Occipital lobe (tissue), 2 donors: ENCODE data around the gene ITSN1. TPM values are rescaled to one million over a fixed set of nuclear protein-coding genes. Genes with fewer than 3 reads are reported as not detected.
"Not testable (repeated sequence)": the region's sequence is repeated elsewhere in the genome, so short reads cannot be mapped to it uniquely, and the experiment has no call there.

ENCODE experiments used
- DNase-seq: peaks from one replicate; lab custom pipeline; 2025; lab: John Stamatoyannopoulos, UW
- total RNA-seq: library from RNA; depleted of rRNA; stranded (reverse); fragments of >200 nt; gene quantifications from one replicate; pipeline ENCODE4 v1.2.3, GENCODE V29; 2014

The ITSN1 gene
- total RNA-seq, 1 donor from 2014 or later, result 77.8 TPM

DNA sequence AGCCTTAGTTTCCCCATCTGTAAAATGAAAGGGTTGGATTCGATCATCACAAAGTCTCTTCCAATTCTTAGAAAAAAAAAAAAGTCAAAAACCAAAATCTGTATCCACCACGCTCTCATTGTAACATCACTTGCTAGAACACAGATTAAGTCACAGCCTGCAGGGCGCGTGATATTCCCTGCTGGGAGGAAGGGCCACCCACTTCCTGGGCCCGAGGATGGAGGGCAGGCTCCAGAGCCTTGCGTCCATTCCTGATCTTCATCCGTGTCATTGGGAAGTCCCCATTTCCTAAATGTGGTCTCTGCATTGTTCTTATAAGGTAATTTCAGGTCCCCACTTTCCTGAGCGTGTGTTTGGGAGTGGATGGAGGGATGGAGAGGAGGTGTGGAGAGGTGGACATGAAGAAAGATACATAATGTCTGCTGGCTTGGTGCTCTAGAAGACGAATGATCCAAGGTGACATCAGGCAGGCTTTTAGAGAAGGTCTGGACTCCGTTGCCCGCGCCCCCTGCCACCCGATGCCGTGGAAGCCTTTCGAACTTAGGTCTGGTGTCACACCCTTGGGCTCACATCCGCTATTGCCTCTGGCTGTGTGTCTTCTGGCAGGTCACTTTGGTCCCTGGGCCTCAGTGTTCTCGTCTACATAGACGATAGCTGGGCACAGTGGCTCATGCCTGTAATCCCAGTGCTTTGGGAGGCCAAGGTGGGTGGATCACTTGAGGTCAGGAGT lies 217.2 kb downstream of the ITSN1 start:
- no peak for DNase-seq

DNA sequence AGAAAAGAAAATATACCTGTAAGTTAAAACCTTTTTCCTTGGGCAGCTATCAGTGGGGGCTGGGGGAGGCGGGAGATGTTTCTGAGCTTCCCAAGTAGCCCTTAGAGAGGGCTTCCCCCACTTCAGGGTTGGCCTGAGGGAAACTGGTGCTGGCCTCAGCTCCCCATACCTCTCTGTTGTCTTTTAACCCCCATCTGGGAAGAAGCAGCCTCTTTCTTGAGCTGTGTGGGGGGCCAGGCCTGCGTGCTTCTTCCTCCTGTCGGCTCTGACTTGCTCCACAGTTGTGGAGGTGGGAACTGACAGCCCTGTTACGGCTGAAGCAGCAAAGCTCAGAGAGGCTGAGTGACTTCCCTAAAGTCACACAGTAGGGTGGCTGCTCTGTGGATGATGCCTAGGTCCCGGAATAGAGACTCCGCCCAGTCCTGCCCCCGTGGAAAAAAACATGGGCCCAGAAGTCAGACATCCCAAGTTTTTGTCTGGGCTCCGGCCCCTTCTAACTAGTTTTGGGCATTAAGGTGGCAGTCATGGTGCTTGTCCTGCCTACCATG lies 218.1 kb downstream of the ITSN1 start:
- DNase-seq, result no peak

DNA sequence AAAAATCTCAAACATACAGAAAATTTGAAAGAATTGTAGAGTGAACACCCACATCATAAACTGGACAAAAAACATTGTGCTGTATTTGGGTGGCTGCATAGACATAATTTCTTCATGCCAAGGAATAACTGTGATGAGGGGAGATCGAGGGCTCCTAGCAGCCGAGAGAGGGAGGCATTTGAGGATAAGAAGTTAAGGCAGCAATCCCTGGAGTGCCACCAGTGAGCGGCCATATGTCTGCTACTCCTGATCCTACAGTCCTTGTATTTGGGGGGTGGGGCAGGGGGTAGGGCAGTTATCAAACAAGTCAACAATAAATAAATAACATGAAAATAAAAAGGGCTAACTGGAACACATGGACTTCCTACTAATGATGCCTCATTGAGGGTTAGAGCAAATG lies 218.8 kb downstream of the ITSN1 start:
- DNase-seq, result no peak

DNA sequence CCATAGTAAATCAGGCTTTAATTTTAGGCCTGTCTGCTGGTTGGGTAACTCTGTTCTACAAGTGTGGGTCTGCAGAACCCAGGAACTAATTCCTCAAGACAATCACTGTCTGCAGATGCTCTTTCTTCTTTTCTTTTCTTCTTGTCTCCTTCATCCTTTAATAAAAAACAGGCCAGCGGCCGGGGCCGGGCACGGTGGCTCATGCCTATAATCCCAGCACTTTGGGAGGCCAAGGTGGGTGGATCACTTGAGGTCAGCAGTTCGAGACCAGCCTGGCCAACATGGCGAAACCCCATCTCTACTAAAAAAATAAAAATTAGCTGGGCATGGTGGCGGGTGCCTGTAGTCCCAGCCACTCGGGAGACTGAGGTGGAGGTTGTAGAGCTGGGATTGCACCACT lies 220.9 kb downstream of the ITSN1 start:
- DNase-seq, result not testable (repeated sequence)

DNA sequence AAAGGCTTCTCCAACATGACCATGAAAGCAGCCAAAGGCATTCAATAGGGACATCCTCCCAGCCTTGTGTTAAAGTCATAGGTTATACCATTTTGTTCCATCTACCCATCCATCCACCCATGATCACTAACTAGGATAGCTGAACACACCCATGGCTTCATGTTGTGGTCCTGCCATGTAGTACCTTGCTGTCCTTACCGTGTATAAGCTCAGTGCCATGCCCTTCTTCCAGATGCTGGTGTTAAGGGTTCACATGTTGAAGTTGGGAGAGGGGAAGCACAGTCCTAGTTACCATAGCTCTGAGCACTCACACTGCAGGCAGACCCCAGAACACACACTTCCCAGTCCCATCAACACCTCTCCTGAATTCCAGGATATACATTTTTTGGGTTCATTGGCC lies 221.8 kb downstream of the ITSN1 start:
- no peak for DNase-seq

DNA sequence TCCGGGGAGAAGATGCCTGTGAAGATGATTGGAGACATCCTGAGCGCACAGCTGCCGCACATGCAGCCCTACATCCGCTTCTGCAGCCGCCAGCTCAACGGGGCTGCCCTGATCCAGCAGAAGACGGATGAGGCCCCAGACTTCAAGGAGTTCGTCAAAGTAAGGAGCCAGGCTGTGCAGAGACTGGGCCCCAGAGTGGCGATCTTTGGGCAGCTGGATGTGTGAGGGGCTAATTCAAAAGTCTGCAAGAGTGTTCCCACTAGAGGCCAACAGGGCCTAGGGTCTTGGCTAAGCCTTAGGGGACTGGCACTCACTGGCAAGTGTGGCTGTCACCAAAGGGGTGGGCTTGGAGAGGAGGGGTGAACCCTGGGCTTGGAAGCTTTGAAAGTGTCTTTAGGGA lies 222.9 kb downstream of the ITSN1 start:
- DNase-seq, result no peak

DNA sequence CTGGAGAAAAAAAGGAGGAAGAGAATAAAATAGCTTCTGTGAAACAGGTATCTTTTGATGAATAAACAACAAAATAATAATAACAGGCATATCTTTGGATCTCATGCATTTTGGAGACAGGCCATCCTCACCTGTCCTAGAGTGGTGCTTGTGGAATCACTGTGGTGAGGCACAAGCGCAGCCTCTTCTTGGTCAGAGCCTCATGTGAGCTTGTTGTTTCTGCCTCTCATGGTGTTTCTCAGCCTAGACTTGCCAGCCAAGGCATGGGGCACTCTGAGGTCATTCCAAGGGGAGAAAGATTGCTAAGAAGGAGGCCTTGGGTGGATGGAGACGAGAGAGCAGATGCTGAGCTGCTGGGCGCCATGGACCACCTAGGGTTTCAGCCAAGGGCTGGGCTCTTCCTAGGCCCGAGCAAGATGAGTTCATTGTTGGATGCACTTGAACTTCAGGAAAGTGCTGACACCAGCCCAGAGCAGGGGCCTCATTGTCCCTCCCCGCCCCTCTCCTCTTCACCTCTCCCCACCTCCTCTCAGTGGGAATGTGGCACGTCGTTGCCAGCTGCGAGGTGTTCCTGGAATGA lies 223.8 kb downstream of the ITSN1 start:
- no peak for DNase-seq

DNA sequence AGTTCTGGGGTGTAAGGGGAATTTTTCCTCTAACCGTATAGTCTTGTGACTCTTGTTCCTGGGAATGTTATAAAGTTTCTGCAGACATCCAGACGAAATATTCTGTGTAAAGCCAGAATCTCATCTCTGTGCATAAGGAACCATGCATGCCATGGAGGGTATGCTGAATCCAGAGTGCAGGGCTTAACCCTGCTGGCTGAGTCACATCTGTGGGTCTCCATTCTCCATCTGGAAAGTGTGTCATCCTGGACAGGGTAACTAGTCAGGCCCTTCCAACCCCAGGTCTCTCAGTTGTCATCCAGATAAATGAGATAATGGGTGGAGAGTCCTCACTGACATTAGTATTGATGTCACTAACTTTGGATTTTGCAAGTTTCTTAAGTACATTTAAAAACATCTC lies 224.5 kb downstream of the ITSN1 start:
- no peak for DNase-seq

DNA sequence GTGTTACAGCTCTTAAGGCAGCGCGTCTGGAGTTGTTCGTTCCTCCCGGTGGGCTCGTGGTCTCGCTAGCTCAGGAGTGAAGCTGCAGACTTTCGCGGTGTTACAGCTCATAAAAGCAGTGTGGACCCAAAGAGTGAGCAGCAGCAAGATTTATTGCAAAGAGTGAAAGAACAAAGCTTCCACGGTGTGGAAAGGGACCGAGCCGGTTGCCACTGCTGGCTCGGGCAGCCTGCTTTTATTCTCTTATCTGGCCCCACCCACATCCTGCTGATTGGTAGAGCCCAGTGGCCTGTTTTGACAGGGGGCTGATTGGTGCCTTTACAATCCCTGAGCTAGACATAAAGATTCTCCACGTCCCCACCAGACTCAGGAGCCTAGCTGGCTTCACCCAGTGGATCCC lies 225.6 kb downstream of the ITSN1 start:
- not testable (repeated sequence) for DNase-seq

DNA sequence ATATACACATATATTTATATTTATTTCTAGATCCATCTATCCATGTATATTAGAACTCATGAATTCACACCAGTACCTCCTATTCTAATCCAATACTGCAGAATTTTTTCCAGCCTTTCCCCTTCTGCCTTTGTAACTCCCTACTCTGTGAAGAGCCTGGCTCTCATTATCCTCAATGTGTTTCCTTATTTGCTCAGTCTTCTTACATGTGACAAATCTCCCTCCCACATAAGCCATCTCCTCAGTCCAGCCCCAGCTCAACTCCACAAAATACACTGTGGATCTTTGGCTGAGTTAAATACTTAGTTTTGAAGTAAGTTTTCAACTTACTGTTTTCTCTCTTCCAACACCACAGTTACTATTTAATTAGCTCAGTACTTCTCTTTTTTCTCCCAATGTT lies 227.6 kb downstream of the ITSN1 start:
- no peak for DNase-seq

DNA sequence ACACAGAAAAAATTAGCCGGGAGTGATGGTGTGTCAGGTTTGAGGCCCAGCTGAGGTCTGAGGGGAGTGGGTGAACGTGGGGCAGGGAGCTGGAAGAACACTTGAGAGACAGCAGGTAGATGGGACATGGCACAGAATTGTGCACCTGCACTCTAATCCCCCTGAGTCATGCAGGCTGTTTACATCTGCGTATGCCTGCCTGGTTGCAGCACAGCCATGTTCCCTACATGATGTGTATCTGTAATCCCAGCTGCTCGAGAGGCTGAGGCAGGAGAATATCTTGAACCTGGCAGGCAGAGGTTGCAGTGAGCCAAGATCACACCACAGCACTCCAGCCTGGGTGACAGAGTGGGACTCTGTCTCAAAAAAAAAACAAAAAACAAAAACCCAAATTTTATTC lies 228.5 kb downstream of the ITSN1 start:
- no peak for DNase-seq

DNA sequence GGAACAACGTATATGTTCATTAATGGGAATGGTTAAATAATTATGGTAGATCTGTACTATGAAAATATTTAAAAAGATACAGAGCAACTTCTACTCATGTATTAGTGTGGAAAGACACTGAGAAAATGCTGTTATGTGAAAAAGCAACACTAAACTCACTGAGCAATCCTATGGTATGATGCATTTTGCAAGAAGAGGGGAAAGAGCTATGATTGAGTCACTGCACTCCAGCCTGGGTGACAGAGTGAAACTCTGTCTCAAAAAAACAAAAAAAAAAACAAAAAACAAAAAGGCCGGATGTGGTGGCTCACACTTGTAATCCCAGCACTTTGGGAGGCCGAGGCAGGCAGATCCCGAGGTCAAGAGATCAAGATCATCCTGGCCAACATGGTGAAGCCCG lies 228.9 kb downstream of the ITSN1 start:
- DNase-seq, result no peak

DNA sequence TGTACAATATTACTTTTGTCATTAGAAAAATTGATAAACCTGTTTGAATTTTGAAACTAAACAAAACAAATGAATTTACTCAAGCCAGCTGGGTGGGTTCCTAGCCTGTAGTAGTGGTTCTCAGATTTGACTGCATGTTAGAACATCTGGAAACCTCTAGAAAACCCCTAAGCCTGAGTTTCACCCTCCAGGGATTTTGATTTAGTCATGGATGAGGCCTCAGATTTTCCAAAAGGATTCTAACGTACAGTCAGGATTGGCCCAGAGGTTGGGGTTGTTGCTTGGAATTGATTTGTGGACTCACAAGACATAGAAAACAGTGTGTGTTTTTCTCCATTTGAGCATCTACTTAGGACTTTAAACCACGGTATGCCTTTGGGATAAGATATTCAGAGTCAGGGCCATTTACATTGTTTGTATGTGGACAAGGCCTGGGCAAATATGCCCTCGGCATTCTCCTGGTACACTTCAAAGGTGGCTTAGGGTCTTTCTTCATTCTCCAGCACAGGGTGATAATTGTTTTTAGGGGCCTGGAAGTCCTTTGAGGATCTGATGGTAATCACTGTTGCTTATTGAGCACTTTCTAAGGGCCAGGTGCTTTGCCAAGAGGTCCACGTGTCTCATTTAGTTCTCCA lies 230.7 kb downstream of the ITSN1 start:
- no peak for DNase-seq

DNA sequence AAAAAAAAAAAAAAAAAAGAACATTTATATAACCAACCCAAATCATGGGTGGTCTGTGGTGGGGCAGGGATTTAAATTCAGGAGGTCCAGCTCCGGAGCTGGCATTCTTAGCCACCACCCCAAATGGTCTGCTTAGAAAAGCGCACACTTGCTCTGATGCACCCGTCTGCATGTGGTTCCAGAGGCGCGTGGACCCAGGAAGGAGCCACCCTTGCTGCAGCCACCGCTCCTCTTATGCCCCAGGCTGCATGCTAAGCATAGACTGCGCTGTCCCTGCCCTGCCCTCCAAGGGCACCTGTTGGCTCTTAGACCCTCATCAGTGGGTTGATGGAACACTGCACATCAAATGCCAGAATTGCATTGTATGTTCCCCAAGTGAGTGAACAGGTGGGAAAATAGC lies 231.9 kb downstream of the ITSN1 start:
- DNase-seq, result no peak

DNA sequence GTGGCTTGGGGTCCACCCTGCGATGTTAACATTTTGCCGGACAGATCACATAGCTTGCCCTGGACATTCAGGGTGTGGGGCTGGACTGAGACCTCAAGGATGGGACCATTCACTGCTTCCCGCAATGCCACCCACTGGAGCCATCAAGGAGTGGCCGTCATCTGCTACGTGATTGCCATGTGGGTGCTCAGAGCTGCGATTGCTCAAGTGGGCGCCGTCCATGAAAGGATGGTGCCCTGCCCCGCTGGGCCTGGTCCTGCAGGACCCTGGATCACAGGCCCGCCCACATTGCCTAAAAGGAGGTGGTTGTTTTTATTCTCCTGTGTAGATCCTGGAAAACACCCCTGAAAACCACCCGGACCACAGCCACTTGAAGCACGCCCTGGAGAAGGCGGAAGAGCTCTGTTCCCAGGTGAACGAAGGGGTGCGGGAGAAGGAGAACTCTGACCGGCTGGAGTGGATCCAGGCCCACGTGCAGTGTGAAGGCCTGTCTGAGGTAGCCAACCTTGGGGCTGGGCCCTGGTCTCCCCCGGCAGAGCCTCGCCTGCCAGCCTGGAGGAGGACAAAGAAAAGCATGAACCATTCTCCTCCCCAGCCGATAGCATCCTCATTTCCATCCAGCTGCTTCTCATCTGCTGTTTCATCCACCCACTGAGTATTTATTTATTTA lies 232.9 kb downstream of the ITSN1 start:
- no peak for DNase-seq

DNA sequence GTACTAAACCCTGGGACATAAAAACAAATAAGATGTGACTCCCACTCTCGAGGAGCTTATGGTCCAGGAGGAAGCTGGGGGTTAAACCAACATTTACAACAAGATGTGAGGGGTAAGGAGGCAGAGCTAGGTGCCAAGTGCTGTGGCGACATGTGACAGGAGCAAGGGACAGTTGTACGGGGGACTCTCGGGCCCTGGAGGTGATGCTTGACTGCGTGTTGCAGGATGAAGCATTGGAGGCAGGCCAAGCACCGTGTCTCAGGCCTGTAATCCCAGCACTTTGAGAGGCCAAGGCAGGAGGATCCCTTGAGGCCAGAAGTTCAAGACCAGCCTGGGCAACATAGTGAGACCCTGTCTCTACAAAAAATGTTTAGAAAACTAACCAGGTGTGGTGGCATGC lies 236.5 kb downstream of the ITSN1 start:
- DNase-seq, result no peak

DNA sequence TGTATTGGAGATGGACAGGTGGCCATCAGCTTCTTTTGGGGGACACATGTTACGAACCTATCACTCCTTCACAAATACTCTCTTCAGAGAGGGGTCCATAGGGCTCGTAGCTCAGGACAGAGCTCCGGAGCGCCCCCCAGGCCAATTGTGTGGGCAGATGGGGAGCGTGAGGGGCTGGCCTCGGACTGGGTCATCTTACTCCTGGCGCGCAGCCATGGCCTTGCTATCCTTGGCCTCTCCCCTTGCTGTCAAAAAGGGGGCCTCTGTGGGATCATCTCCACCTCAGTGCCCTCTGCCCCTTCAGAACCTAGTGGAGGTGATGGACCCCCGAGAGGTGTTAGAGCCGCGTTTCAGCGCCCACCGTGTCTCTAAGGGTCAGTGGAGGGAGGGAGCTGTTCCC lies 238.3 kb downstream of the ITSN1 start:
- DNase-seq, result no peak

DNA sequence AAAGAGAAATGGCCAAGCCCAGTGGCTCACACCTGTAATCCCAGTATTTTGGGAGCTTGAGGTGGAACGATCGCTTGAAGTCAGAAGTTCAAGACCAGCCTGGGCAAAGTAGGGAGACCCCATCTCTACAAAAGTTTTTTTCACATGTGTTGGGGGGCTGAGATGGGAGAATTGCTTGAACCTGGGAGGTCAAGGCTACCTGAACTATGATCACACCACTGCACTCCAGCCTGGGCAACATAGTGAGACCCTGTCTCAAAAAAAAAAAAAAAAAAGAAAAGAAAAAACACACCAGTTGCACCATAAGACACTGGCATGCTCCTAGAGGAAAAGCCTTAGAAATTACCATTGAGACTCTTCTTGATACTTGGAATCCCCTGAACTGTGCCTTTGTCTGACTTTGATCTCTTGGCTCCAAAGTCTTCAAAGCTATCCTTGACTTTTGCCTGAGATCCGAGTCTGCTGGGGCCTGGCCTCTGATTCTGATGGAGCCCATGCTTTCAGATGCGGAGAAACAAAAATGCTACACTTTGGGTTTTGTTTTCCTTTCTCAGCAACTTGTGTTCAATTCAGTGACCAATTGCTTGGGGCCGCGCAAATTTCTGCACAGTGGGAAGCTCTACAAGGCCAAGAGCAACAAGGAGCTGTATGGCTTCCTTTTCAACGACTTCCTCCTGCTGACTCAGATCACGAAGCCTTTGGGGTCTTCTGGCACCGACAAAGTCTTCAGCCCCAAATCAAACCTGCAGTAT lies 239.6 kb downstream of the ITSN1 start:
- DNase-seq, result no peak

DNA sequence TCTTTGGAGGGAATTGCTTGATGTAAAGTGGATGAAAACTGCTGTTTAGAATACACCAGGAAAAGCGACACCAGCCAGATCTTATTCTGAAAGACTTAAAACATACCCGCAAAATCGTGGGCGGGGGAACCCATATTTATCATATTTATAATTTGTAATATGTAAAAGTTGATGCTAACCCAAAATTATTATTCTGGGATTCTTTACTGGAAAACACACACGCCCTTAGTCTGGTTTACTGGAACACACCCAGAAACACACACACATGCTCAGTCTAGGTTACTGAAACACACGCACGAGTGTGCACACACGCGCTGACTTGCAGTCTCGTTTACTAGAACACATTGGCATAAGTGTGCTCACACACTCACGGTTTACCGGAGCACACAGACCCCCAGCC lies 240.8 kb downstream of the ITSN1 start:
- DNase-seq, result no peak

DNA sequence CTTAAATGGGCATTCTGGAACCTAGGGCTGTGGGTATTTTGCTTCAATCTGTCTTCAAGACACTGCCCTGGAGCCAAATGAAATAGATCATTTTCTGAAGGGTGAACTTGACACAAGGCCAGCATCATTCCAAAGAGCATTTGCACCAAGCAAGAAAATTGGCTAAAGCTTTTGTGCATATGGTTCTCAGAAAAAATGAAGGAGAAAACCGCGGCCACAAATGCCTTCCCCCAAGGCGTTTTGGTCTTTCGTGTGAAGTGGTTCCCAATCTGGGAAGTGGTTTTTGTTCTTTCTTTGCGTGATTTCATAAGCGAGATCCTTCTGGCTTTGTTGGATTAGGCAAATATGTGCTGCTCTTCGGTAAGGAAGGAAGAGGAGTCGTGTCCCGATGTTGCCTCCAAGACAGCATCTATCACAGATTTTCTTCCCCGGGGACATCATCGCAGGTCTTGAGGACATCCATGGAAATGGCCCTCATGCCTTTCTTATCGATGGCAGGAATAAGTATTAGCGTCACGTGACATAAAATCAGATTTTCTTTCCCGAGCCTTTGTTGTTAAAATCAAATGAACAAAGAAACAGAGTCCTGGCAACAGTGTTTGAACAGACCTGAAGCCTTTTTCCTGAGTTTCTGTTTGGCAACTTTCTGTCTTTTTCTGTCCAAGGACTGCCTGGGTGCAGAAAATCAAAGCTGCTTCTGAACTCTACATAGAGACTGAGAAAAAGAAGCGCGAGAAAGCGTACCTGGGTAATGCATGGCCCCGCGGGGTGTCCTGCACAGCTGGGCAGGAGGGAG lies 242.3 kb downstream of the ITSN1 start:
- no peak for DNase-seq

DNA sequence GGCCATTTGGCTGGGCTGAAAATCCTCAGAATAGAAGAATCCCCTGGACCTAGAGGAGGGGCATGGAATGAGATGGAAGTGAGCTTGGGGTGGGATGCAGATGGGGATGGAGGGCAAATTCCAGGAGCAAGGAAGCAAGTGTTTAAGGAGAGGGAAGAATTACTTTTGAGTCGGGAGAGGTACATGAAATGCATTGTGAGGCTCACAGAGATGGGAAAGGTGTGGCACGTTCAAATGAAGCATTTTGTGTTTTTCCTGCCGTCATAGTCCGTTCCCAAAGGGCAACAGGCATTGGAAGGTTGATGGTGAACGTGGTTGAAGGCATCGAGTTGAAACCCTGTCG lies 242.8 kb downstream of the ITSN1 start:
- DNase-seq, result no peak
